MM.1S (cell line): ENCODE data around the gene TPGS1.

ENCODE experiments used
- CTCF ChIP-seq: fragments of 300-600 bp; sonication (generic); IDR thresholded peaks from 2 replicates; pipeline ENCODE4 v1.5.1; 2016; ENCODE audit warnings: antibody characterized with exemption, low read length, mixed read lengths
- EZH2 ChIP-seq: fragments of 300-600 bp; sonication (generic); optimal IDR thresholded peaks from 2 replicates; pipeline ENCODE3; 2017; ENCODE audit warnings: low read depth, mild to moderate bottlenecking, antibody characterized with exemption, low read length, mixed read lengths
- EZH2phosphoT487 ChIP-seq: fragments of 300-600 bp; sonication (generic); IDR thresholded peaks from 2 replicates; pipeline ENCODE4 v1.6.1; 2018; ENCODE audit warnings: antibody characterized with exemption, low read length

- TF ChIP-seq EZH2 (no peak), CTCF (no peak), EZH2phosphoT487 (no peak)
These were observed 35.1 kb upstream of the TPGS1 start for GRCh38 chr19:472005-472858.
